ENCODE results near the gene PODN.

Gene PODN

DNA sequence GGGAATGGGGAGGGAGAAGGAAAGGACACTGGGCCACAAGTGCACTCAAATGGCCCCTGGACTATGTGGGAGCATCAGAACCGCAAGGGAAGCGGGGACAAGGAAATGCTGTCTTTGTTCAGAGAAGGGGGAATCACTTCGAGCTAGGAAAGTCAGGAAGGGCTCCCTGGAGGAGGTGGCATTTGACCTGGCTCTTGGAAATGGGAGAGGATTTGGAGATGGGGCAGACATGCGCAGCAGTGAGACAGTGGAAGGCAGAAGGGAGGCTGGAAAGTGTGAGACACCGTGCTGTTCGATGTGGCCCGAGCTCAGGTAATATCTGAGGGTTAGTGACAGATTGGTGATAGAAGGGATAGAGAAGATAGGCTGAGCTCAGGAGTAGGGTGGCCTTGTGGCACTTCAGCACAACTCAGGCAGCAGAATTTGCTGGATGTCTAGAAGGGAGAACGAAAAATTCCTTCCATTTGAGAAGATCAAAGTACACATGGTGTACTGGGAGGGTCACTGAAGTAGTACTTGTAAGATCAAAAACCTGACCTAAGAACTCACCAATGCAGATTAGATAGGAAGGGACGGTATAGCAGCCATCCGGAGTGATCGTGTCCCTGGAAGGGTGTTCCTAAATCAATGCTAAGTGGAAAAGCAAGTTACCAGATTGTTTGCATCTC lies 55.1 kb downstream of the PODN start:
- no peak for DNase-seq

DNA sequence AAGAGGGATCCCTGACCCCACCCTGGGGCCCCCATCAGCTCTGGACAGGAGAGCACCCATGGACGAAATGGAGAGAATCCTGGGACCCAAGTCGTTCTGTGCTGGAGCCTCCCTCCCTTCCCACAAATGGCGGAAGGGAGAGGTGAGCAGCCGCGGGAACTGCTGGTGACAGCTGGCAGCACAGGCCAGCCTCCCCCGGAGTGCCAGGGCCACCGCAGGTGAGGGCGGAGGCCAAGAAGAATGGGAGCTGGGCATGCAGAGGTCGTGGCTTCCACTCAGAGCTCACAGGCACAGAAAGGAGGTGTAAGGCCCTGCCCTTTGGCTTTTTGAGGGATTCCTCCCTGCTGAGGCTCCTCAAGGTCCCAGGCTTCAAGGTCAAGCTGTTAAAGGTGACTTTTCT lies 55.8 kb downstream of the PODN start:
- no peak for DNase-seq

DNA sequence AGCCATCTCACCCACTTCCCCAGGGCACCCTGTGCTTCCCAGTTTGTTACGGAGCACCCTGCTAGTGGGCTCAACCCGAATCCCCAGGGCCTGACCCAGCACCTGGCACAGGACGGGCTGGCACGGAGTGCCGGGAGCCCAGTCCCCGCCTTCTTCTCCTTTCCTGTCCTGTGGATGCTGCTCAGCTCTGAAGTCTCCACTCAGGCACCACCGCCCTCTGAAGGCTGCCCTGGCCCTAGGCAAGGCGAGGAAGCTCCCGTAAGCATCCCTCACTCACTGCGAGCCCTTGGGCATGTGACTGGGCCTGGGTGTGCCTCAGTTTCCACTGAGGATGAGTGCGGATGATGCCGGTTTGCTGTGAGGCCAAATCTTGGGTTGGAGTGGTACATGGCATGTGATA lies 58.6 kb downstream of the PODN start:
- no peak for DNase-seq

DNA sequence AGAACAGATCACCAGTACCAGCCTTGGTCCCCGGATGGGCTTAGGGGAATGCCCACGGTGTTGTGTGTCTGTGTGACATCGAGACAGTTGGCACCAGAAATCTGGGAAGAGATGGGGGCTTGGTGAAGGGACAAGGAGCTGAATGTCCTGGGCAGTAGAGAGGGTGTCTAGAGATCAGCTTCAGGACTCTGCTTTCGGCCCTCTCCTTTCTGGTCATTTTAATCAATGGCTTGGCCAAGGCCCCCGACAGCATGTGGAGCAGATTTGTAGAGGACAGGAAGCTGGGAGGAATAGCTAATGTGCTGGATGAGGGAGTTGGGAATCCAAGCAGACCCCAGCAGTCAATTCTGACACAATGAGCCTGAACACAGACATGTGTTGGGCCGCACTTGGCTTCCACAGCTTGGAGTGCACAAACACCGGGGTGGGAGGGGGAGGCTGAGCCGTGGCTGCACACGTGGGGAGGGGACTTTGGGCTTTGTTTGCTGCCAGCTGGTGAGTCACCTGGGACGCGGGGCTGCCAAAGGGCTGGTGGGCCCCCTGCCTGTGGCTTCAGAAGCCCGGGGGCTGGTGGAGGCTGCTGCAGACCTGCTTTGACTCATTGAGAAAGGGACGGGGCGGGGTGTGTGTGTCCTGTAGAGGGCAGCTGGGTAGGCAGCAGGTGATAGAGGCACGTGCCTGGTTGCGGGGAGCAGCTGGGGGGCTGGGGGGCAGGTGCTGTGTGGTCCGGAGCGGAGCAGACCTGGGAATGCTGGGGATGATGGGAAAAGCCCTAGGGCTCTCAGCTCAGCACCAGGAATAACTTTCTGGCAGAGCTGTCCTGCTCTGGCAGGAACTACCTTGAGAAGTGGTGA lies 59.5 kb downstream of the PODN start:
- no peak for DNase-seq

DNA sequence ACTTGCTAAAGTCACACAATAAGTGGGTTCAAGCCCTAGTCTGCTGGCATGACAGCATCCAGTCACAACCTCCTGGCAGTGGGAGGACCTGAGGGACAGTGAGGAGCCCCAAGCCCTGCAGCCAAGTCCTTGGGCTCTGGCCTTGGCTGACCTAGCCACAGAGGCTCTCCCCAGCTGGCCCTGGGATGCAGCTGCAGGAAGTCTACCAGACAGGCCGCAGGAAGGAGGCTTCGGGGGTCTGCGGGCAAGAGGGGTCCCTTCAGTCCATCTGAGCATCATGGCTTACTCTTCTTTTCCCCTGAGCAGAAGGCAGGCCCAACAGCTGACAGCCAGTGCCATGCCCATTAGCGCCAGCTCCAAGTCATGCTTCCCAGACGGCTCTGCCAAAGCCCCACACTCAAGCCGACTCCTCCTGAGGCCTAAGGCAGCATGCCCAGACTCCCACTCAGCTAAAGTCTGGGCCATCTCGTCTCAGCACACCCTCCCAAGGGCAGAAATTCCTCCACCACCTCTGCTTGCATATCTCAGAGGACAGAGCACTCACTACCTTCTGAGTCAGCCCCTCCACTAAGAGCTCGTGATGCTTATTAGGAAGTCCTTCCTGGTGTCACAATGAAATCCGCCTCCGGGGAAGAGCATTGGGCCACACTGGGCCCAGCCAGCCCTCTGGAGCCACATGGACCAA lies 60.3 kb downstream of the PODN start:
- no peak for DNase-seq

DNA sequence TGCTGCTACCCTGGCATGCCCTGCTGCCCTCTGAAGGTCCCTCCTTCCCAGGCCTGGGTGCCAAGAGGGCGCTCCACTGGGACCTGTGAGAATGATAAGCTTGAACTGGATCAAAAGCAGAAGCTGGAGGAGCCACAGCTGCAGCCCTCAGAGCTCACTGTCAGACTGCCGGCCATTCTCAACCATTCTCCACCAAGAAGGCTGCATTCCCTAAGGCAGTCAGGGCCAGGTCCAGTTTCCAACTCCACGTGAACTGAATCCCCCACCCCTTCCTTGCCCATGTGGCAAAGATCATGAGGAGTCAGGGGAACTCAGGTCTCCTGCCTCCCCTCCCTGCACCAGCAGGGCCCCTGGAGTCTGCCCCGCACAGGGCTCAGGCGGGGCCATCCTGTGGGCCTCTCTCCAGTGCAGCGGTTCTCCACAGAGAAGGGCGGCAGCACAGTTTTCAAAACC lies 61.0 kb downstream of the PODN start:
- DNase-seq = no peak

DNA sequence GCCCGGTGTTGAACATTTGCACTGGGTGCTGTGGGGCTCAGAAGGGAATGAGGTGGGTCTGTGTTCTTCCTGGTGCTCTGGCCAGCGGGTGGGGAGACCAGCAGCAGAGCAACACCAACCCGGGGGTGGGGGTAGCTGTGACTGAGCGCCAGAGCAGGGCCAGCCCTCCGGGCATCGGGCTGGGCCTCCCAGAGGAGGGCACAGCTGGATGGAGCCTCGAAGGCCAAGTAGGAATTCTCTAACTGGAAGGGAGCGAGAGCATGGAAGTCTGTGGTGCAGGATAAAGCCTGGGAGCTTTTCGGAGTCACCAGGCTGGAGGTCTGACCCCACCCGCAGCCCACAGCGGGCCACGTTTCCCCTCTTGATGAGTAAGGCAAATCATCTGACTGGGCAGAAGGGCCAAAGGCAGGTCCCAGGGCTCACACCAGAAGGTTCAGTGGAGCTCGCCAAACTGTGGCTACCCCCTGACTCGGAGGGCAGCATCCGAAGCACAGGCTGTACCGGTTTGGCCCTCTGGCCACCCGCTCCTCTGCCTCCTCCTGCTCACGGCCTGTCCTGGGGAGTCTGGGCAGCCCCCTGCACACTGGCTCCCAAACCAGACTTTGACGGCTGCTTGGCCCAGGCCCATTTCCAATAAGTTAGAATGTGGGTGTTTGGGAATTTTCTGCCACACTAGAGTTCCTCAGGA lies 61.6 kb downstream of the PODN start:
- no peak for DNase-seq

DNA sequence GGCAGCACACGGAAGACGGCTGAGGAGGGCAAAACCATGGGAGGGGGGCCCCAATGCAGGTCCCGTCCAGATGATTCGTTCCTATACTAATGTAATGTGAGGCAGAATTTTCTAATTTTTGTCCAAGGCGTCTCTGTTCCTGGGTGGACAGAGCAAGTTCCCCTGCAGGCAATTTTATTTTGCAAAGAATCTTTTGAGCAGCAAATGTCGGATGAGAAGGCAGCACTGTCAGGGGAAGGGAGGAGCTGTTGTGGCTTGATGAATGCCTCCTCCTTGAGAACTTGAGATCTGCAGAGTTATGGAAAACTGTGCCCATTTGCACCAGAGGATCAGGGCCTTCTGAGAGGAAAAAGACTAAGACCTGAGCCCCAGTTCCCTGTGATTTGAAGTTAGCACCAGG lies 63.1 kb downstream of the PODN start:
- no peak for DNase-seq

DNA sequence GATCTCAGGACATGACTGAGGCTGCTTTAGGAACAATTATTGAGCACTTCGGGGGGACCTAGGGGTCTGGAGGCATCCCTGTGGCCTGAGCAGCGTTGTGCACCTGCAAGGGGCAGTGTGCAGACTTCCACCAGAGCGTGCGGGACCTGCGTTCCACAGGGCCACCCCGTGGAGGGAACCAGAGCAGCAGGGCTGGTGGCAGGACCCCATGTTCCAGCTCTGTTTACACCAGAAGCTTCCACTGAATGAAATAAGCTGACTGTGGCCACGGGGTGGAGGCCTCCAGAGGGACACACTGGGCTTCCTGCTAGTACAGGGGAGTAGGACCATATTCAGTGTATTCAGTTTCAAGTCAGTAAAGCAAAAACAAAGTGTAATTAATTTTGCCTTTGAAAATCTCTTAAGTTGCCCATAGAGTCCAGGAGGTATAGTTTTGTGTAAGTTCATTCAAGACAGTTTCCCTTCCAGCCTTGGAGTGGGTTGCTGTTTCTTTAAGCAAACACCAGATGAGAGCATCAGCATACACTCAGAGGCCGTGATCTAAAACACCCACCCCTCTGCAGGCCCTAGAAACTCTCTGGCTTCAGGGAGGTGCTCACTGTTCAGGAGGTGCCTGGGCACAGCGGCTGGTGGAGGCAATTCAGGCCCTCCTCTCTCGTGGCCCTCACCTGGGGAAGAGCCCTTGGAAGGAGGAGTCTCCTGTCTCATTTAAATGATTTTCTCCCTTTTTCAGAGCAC lies 63.8 kb downstream of the PODN start:
- DNase-seq = no peak

DNA sequence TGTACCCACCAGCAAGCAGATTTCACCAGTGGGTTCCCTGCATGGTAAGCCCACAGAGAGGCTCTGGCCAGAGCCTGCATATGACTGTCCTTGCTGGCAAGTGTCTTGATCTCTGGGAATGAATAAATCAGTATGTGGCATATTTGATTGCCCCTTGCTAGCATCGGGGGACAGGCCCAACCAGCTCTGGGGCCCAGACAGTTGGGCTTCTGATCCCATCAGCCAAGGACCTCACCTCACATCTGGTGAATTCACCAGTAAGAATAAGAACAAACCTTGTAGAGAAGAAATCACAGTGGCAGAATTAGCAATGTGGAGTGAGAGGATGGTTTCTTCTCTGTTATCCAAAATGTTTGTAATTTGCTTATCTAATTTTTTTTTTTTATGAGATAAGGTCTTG lies 64.5 kb downstream of the PODN start:
- no peak for DNase-seq

DNA sequence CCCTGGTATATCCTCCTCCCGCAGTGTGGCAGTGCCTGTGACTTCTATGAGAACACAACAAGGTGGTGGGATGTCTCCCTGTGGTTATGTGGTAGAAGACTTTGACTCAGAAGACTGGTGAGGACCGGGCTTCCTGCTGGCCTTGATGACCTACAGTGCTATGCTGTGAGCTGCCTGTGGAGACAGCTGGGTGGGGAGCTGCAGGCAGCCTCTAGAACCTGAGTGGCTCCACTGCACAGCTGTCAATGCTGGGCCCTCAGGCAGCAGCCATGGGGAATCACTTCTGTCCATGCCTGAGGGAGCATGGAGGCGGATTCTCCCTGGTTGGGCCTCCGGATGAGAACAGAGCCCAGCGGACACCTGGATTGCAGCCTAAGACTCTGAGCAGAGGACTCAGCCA lies 65.5 kb downstream of the PODN start:
- DNase-seq = no peak

DNA sequence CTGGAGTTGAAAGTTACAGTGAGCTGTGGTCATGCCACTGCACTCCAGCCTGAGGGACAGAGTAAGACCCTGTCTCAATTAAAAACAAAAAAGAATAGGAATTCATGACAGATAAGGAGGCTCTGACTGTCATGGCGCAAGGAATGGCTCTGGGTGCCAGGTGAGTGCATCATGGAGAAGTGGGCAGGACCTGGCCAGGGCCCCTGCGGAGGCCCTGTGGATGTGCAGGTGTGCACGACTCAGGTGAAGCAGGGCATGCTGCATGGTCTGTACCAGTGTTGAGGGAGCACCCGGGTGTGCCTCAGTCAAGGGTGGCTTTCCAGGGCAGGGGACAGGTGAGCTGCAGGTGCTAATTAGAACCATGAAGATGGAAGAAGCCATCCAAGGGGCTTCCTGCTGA lies 66.4 kb downstream of the PODN start:
- DNase-seq = no peak

DNA sequence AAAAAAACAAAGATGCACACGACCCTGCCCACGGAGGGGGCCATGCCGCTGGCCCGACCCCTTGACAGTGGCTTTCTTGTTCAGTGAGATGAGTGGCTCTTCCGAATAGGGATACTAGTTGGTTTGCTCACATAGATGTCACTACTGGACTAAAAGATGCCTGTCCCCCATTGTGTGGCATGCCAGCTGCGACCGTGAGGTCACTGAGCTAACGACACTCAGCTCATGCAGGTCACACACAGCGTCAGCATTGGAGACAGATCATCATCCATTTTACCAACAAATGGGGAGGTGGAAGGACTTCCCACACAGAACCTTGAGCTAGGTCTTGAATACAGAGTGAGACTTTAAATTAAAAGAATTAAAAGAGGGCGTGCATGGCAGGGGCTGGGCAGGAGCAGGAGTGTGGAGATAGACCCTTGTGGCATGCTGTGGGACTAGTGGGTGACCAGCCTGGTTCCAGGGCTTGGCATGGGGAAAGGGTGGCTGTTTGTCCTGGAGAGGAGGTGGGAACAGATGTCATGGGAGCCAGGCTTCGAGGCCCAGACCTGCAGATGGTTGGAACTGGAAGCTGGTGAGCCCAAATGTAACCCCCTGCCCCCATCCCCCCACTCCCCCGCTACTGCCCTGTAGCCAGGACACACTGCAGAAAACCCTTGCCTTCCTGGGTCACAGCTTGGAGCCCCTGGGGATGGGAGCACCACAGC lies 68.0 kb downstream of the PODN start:
- no peak for DNase-seq

DNA sequence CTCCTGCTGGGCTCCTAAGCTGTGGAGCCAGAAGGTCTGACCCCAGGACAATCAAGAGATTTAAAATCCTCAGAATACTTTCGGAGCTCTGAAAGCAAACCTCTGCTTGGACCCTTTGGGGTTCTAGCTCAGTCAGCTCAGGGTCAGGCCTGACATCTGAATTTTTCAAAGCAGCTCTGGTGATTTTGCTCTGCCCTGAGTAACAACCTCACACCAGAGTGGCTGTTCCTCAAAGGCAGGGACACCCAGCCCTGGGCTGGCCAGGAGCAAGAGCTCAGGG lies 68.5 kb downstream of the PODN start:
- no peak for DNase-seq

DNA sequence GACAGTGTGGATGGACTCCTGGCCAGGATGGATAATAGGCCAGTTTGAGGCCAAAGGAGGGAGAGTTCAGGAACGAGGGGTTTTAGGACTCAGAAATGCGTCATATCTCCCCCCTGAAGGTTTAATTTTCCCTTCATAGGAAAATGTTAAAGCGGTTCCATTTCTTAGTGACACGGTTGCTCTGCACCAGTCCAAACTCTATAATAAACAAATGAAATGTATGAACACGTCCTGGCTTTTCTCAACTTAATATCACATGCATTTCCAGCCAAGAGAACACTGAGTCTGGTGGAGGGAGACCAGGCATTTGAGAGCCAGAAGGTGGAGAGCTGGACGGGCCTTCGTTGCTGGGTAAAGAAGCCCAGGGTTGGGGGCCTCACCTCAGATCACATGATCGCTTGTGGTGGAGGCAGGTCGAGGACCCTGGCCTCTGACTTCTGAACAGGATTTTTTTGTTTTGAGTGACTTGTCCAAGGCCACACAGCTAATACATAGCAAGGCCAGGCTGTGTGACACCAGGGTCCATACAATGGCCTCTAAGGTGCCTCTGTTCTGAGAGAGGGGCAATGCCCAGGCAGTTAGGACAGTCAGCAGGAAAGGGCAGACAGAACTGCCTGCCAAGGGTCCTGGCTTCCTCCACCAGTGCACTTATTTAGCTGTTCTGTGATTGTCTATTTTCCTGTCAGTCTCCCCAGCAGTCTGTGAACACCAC lies 69.0 kb downstream of the PODN start:
- DNase-seq = no peak

DNA sequence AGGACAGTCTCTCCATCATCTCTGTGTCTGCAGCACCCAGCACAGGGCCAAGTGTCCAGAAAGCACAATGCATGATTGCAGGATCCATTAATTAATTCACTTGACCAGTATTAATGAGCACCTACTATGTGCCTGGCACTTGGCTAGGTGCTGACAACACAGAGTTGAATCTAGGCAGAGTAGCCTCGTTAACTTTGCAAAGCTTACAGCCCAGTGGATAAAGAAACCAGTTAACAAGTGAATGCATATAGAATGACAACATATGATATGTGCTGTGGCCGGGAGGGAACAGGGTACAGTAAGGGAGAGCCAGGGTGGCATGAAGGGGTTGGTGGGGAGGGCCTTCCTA lies 69.6 kb downstream of the PODN start:
- no peak for DNase-seq

DNA sequence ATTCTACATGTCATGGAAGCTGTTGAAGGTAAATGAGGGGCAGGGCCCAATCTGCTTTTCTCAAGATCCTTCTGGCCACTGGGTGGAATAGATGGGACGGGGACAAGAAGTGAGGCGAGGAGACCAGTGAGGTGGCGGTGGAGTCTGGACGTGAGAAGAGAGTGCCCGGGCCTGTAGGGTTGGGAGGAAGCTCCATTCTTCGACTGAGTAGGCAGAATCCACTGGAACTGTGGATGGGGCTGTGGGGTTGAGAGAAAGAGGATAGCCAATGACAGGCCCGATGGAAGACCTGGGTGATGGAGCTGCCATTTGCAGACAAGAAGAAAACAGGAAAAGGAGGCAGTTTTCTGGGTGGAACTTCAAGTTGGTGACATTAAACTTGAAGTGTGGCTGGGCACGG lies 70.2 kb downstream of the PODN start:
- DNase-seq = no peak

DNA sequence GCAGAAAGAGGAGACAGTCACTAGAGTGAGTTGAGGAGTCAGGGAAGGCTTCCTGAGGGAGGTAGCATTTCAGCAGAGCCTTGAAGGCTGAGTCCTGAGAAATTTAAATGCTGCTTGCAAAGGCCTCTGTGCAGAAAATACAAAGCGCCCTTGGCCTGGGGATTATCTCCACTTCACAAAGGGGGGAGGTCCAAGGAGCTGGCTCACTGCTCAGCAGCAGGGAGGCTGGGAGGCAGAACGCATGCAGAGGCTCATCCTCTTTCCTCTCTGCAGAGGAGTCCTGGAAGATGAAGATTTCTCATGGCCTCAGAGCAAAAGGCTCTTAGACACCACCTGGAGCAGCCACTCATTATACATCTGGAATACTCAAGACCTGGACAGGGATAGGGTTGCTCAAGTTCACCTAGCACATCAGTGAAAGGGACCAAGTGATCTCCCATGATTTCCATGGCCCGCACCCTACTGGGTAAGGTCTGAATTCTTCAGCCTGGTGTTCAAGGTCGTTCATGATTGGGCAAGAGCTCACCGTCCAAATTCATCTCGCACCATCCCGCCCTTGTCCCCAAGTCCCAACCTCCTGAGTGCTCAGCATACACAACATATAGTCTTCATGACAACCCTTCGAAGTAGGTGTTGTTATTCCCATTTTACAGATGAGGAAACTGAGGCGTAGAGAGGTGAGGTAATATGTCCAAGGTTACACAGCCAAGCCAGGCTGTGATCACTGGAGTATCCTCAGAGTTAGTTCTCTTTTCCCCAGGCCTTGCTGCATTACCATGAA lies 71.4 kb downstream of the PODN start:
- no peak for DNase-seq

DNA sequence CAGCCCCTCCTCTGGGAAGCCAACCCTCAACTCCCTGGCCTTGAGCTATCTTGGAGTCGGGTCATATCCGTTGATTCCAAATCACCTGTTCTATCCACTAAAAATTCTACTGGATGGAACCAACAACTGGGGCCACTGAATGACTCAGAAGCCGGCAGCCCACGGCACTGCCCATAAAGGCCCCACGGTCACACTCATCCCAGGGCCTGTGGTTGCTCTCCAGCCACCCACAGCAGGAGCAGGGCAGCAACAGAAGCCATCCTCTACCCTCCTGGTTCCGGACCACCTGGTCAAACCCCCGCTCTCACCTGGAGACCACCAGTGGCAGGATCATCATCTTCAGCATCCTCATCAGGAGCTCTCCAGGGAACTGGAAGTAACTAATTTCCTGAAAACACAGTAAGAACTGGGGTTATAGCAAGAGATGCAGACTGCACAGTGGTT lies 72.1 kb downstream of the PODN start:
- DNase-seq = no peak
